Caco-2 (cell line): ENCODE measurements around the gene ARHGEF28. TPM values are rescaled to one million over a fixed set of nuclear protein-coding genes. Genes with fewer than 3 reads are reported as not detected.

Experiments used
- BruUV-seq: library from RNA; stranded (reverse); fragments of 400-500 nt; replicated peaks from 2 replicates; lab custom pipeline; 2021; lab: Mats Ljungman, UMichigan
- CTCF ChIA-PET: fragments of 300-600 bp; sonication (Branson Sonifier 250); formaldehyde crosslinking; loops from one replicate; lab custom pipeline; 2022; ENCODE audit warnings: antibody characterized with exemption; lab: Charles Lee
- POLR2A ChIA-PET: fragments of 300-600 bp; sonication (Branson Sonifier 250); formaldehyde crosslinking; loops from one replicate; lab custom pipeline; 2022; ENCODE audit warnings: antibody characterized with exemption; lab: Charles Lee
- DNase-seq, 2 experiments: peaks; one replicate each; pipeline versions ENCODE4 v3.0.0 to v3.0.0-alpha.2; 2020 to 2022
- H3K27me3 ChIP-seq: replicated peaks from 2 replicates; pipeline ENCODE4 v1.6.0; 2011; ENCODE audit warnings: low read length; ENCODE audit not compliant: control insufficient read depth, insufficient read depth
- H3K36me3 ChIP-seq: 2 replicates; pipeline ENCODE4 v1.5.1; 2011; ENCODE audit warnings: low read length; ENCODE audit not compliant: control insufficient read depth, insufficient read depth
- H3K4me1 ChIP-seq: fragments of 250-450 bp; sonication (Bioruptor Pico); 2 replicates; pipeline ENCODE4 v1.5.1; 2020; ENCODE audit warnings: mild to moderate bottlenecking
- H3K4me3 ChIP-seq: 2 replicates; pipeline ENCODE4 v1.5.1; 2011; ENCODE audit warnings: low read depth, mild to moderate bottlenecking, control low read depth, low read length
- H3K9me3 ChIP-seq: fragments of 250-450 bp; sonication (Bioruptor Pico); 2 replicates; pipeline ENCODE4 v1.5.1; 2020; ENCODE audit warnings: mild to moderate bottlenecking, moderate library complexity
- H3K27ac Mint-ChIP-seq: one replicate; pipeline ENCODE4 v1.8.0; 2022; ENCODE audit warnings: mixed read lengths; ENCODE audit not compliant: unreplicated experiment
- H3K27me3 Mint-ChIP-seq: one replicate; pipeline ENCODE4 v1.8.0; 2022; ENCODE audit warnings: mixed read lengths; ENCODE audit not compliant: insufficient read depth, unreplicated experiment
- H3K36me3 Mint-ChIP-seq: one replicate; pipeline ENCODE4 v1.8.0; 2022; ENCODE audit warnings: mild to moderate bottlenecking, mixed read lengths; ENCODE audit not compliant: insufficient read depth, unreplicated experiment
- H3K4me1 Mint-ChIP-seq: one replicate; pipeline ENCODE4 v1.8.0; 2022; ENCODE audit warnings: low read depth, mixed read lengths; ENCODE audit not compliant: unreplicated experiment
- H3K4me3 Mint-ChIP-seq: one replicate; pipeline ENCODE4 v1.8.0; 2022; ENCODE audit warnings: mild to moderate bottlenecking, moderate library complexity, mixed read lengths; ENCODE audit not compliant: unreplicated experiment
- H3K9me3 Mint-ChIP-seq: one replicate; pipeline ENCODE4 v1.8.0; 2022; ENCODE audit warnings: mixed read lengths; ENCODE audit not compliant: unreplicated experiment
- intact Hi-C: fragments of 100-400 bp; cut with micrococcal nuclease; formaldehyde crosslinking; loops from one replicate; pipeline ENCODE4 v1.10.0; 2022; ENCODE audit not compliant: unreplicated experiment
- total RNA-seq: library from RNA; stranded (reverse); gene quantifications from 2 replicates; pipeline ENCODE4 v1.2.3, GENCODE V29; 2022
- TF ChIP-seq, protein P1 (sequence below), 2 experiments: fragments of 200-600 bp in 1 of 2; IDR thresholded peaks; 1 replicate in 1 of 2; 2 replicates in 1 of 2; pipeline versions ENCODE4 v1.5.1 to v1.8.0; 2011 to 2022; ENCODE audit warnings: antibody characterized with exemption in 1 of 2, control low read depth in 1 of 2, inconsistent platforms in 1 of 2, low read depth in 1 of 2, low read length in 1 of 2, mild to moderate bottlenecking in 1 of 2, moderate library complexity in 1 of 2; ENCODE audit not compliant: insufficient read depth in 1 of 2, severe bottlenecking in 1 of 2, unreplicated experiment in 1 of 2

ARHGEF28 gene
- total RNA-seq, 1 experiment from 2014 or later: 4.6 TPM

DNA sequence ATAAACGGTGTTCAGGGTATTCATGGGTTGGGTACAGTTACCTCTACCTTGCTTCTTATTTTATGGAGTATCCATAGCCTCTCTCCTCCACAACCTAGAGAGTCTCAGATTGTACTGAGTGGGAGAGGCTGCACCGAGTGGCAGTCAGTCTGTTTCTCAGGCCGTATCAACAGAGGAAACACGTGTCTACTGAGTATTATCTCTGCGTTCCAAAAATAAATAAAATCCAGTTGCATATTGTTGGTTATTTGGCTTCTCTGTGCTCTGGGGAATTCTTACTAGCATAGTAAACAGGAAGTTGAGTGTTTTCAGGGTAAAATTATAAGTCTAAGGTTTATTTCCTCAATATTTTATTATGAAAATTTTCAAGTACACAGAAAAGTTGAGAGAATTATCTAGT, 231.0 kb downstream of the ARHGEF28 start:
- H3K4me1 ChIP-seq: no peaks in the 10 kb centered on the region
- Mint-ChIP-seq H3K4me1 (no peaks in the 10 kb centered on the region), H3K27ac (no peak overlapping the region), H3K9me3 (no peaks in the 10 kb centered on the region), H3K4me3 (no peak overlapping the region), H3K27me3 (no peaks in the 10 kb centered on the region), H3K36me3 (no peaks in the 10 kb centered on the region)
- no peaks in the 10 kb centered on the region for H3K27me3 ChIP-seq
- H3K36me3 ChIP-seq: no peaks in the 10 kb centered on the region
- H3K4me3 ChIP-seq: no peak overlapping the region
- no TSS peak for BruUV-seq
- no peaks in the 10 kb centered on the region for H3K9me3 ChIP-seq
- intact Hi-C loops: no loop called here
- POLR2A ChIA-PET: no interaction called here
- CTCF ChIA-PET: no interaction called here
- no peak for DNase-seq
- TF ChIP-seq, protein P1, sequence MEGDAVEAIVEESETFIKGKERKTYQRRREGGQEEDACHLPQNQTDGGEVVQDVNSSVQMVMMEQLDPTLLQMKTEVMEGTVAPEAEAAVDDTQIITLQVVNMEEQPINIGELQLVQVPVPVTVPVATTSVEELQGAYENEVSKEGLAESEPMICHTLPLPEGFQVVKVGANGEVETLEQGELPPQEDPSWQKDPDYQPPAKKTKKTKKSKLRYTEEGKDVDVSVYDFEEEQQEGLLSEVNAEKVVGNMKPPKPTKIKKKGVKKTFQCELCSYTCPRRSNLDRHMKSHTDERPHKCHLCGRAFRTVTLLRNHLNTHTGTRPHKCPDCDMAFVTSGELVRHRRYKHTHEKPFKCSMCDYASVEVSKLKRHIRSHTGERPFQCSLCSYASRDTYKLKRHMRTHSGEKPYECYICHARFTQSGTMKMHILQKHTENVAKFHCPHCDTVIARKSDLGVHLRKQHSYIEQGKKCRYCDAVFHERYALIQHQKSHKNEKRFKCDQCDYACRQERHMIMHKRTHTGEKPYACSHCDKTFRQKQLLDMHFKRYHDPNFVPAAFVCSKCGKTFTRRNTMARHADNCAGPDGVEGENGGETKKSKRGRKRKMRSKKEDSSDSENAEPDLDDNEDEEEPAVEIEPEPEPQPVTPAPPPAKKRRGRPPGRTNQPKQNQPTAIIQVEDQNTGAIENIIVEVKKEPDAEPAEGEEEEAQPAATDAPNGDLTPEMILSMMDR (IDR thresholded peaks at IDR 0.05; ENCODE audit: insufficient read depth in 1 of 2, low read depth in 1 of 2, low read length in 1 of 2, severe bottlenecking in 1 of 2, unreplicated experiment in 1 of 2): no peak

DNA sequence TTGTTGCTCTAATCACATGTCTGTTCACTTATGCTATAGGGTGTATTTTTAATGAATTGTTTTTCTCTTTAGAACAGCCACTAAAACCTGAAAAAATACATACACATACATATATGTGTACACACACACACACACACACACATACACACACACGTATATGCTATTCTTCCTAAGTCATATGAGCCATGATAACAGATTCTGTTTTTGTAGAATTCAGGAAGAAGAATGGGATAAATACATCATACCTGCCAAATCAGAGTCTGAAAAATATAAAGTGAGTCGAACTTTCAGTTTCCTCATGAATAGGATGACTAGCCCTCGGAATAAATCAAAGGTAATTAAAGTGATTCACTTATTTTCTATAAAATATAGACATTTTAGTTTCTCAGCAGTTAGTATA, 231.4 kb downstream of the ARHGEF28 start:
- BruUV-seq: no TSS peak
- H3K9me3 ChIP-seq: no peaks in the 10 kb centered on the region
- Mint-ChIP-seq H3K27me3 (no peaks in the 10 kb centered on the region), H3K4me1 (no peaks in the 10 kb centered on the region), H3K27ac (no peak overlapping the region), H3K9me3 (no peaks in the 10 kb centered on the region), H3K36me3 (no peaks in the 10 kb centered on the region), H3K4me3 (no peak overlapping the region)
- H3K27me3 ChIP-seq: no peaks in the 10 kb centered on the region
- POLR2A ChIA-PET: no interaction called here
- TF ChIP-seq, protein P1 (IDR thresholded peaks at IDR 0.05; ENCODE audit: insufficient read depth in 1 of 2, low read depth in 1 of 2, low read length in 1 of 2, severe bottlenecking in 1 of 2, unreplicated experiment in 1 of 2): no peak
- H3K4me3 ChIP-seq: no peak overlapping the region
- DNase-seq: no peak
- intact Hi-C loops: no loop called here
- CTCF ChIA-PET: no interaction called here
- H3K4me1 ChIP-seq: no peaks in the 10 kb centered on the region
- no peaks in the 10 kb centered on the region for H3K36me3 ChIP-seq

DNA sequence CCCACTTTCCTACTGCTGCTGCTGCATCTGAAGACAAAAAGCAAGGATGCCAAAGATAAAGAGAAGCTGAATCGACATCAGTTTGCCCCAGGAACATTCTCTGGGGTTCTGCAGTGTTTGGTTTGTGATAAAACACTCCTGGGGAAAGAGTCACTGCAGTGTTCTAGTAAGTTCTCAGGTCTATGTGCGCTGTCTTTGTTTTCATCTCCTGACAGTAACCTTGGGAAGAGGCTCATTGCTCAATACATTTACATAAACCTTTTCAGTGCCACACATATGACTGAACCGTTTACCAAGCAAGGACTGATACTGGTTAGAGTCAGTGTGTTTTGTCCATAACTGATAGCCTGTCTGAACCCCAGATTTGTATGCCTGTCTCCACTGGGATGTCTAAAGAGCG, 232.1 kb downstream of the ARHGEF28 start:
- no peaks in the 10 kb centered on the region for H3K4me1 ChIP-seq
- H3K4me3 Mint-ChIP-seq: no peak overlapping the region
- H3K4me3 ChIP-seq: no peak overlapping the region
- no peaks in the 10 kb centered on the region for H3K36me3 ChIP-seq
- no peaks in the 10 kb centered on the region for H3K9me3 ChIP-seq
- H3K9me3 Mint-ChIP-seq: no peaks in the 10 kb centered on the region
- no TSS peak for BruUV-seq
- H3K27ac Mint-ChIP-seq: no peak overlapping the region
- H3K4me1 Mint-ChIP-seq: no peaks in the 10 kb centered on the region
- TF ChIP-seq, protein P1 (IDR thresholded peaks at IDR 0.05; ENCODE audit: insufficient read depth in 1 of 2, low read depth in 1 of 2, low read length in 1 of 2, severe bottlenecking in 1 of 2, unreplicated experiment in 1 of 2): no peak
- intact Hi-C loops: no loop called here
- no peak for DNase-seq
- H3K36me3 Mint-ChIP-seq: no peaks in the 10 kb centered on the region
- H3K27me3 ChIP-seq: no peaks in the 10 kb centered on the region
- ChIA-PET CTCF (no interaction called here), POLR2A (no interaction called here)
- no peaks in the 10 kb centered on the region for H3K27me3 Mint-ChIP-seq
